Skin epidermis (tissue), 12 donors: ENCODE measurements around the gene RPP25L.
A peak's percentile ranks its signal among the peaks of the same experiment; 100 is the strongest.

Experiments used
- H3K27ac ChIP-seq, 21 experiments: fragments of 200-600 bp; sonication (generic) in 11 of 21; one replicate each; pipeline ENCODE4 v1.5.0; 2020; ENCODE audit warnings: mild to moderate bottlenecking in 3 of 21, inconsistent platforms in 2 of 21, moderate library complexity in 2 of 21
- H3K4me3 ChIP-seq, 7 experiments: fragments of 200-600 bp; sonication (generic) in 2 of 7; one replicate each; pipeline ENCODE4 v1.5.0; 2020; ENCODE audit warnings: inconsistent platforms in 2 of 7, mild to moderate bottlenecking in 2 of 7, moderate library complexity in 1 of 7

The RPP25L gene

DNA sequence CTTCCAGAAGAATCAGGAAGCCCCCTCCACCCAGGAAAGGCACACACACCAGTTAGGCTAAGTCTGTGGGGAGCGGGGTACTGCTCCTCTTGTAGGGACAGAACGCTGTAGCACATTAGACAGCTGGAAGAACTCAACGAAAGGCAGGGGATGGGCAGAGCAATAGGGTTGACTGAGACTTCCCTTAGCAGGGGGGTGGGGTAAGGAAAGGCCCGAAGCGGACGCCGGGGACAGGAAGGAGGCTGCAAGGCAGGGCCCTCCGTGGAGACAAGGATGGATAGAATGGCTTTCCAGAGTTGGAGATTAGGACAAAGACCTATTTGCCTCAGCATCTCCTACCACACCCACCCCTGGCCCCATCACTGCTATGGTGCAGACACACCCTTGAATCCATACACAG, 36.7 kb downstream of the RPP25L start:
- Histone ChIP-seq H3K27ac (no peak overlapping the region), H3K4me3 (no peak overlapping the region)

DNA sequence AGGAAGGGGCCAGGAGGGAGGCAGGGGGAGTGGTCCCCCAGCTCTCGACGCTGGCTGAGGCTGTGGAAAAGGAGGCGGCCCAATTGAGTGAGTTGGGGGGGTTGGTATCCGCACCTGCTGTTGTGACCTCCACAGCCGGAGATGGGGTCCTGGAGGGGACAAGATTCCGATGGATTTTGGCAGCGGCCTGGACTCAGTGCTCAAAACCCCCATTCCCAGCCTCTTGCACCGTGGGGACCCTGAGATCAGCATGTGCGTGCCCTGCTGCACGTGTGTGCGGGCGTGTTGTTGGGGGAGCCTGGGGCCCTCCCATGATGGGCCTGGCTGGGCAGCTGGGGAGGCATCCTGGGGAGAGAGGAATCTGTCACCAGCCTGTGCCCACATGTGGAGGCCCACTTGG, 37.3 kb downstream of the RPP25L start:
- H3K27ac ChIP-seq: no peak overlapping the region

DNA sequence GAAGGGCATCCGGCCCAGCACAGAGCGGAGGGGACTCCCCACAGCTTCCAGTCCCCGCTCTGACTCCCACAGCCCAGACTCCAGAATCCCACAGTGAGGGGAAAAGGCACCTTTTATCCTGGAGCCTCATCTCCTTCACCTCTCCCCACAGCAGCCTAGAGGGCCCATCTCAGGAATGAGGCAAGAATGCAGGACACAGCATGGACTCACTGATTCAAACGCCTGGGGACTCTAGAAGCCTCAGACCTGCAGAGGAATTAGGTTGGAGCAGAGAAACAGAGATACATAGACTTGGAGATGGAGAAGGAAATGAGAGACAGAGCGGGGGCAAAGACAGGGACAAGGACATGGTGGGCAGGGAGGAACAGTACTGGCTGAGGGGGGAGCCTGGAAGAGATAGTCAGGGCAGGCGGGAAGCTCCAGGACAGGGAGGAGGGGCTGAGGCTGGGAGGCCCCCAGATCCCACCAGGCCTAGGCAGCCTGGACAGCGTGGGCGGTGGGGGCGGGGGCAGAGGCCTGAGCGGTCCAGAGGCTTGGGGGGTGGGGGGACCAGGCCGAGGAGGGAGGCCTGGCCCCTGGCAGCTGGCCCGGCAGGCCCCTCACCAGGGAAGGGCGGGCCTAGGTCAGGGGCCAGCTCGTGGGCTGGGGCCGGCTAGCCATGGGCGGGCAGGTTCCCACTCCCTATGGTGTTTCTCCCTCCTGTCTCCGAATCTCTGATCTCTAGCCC, 38.1 kb downstream of the RPP25L start:
- H3K4me3 ChIP-seq: no peak overlapping the region
- no peak overlapping the region for H3K27ac ChIP-seq

More for the DNA sequence above, 37.3 kb downstream of the RPP25L start:
- H3K4me3 ChIP-seq: no peak overlapping the region

DNA sequence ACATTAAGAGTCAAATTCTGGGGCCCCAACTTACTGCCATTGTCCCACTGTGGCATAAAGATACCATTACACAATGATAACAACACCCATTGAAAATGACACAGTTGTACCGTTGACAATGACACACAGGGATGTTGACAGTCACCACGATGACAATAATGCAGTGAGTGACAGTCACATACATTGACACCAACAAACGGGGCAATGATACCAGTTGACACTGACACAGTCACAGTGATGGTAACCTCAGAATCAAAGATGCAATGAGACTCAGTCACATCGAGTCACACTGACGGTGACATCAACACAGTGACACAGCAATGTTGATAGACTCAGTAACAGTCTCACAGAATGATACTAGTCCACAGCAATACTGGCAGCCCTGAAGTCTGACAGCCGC, 39.3 kb downstream of the RPP25L start:
- no peak overlapping the region for H3K27ac ChIP-seq
- no peak overlapping the region for H3K4me3 ChIP-seq

DNA sequence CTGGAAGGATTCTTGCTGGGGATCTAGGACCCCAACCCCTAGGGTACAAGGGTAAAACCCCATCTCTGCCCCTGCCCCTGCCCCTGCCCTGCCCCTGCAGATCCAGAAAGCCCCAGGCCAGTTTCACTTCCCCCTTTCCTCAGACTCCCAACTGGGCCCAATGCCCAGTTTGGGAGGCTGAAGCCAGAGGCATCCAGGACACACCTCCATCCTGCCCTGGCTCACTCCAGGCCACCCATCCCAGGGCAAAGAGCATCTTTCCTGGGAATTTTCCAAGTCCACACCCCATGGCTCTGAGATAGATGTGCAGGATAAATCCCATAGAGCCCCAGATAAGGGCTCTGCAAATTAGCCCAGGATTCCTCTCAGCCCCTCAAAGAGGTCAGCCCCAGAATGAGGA, 39.8 kb downstream of the RPP25L start:
- H3K27ac ChIP-seq: no peak overlapping the region

DNA sequence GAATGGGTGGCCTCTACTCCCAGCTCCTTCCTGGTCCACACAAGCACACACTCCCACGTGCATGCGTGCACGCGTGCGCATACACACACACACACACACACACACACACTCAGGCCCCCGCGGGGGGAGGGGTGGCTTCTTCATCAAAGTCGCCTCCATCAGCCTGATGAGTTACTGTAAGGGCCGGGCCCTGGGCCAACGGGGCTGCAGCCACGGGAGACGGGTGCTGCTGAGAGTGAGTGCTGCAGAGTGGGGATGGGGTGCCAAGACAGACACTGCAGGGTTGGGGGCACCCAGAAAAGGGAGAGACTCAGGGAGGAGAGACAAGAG, 40.5 kb downstream of the RPP25L start:
- Histone ChIP-seq H3K27ac (no peak overlapping the region), H3K4me3 (no peak overlapping the region)

More for the DNA sequence above, 39.8 kb downstream of the RPP25L start:
- no peak overlapping the region for H3K4me3 ChIP-seq

DNA sequence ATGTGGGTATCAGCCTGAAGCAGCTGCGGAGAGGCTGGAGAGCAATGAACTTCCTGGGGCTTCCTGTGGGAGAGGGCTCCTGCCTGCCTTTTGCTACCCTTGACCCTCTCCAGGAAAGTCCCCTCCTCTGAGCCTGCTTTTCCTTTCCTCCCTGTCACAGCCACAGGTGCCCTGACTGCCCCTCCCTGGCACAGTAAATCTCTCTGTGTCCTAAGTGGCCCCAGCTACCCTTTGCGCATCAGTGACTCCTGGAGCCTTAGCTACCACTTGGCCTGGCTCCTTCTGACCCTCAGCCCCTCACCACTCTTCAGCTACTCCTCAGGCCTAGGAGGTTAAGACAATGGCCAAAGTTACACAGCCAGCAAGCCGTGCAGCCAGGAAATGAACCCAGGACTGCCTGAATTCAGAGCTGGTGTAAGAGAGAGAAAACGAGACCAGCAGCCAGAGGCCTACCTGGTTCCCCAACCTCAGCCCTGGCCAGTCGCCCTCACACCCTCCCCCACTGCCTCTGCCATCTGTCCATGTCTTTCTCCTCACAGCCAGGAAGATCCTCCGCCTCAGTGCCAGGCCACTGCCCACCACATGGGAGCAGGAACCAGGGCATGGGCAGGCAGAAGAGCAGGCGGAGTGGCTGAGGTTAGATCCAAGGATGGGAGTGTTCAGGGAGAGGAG, 41.0 kb downstream of the RPP25L start:
- Histone ChIP-seq H3K4me3 (no peak overlapping the region), H3K27ac (peak overlapping the region in 2 of 21 experiments; percentile 9 to 17)

DNA sequence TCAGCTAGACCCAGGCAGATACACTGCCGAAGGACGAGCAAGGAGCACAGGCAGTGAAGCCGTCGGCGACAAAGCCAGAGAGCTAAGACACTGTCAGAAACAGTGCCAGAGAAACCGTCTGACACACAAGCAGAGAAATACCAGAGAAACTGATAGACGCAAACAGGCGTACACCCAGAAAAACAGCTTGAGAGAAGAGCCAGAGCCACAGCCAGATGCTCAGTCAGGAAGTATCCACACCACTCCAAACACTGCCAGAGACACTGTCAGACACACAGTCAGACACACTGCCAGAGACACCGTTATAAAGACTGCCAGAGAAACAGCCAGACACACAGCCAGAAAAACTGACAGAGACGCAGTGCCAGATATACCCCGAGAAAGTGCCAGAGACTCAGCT, 41.5 kb downstream of the RPP25L start:
- H3K4me3 ChIP-seq: no peak overlapping the region
- H3K27ac ChIP-seq: peak overlapping the region in 2 of 21 experiments; percentile 9 to 17

DNA sequence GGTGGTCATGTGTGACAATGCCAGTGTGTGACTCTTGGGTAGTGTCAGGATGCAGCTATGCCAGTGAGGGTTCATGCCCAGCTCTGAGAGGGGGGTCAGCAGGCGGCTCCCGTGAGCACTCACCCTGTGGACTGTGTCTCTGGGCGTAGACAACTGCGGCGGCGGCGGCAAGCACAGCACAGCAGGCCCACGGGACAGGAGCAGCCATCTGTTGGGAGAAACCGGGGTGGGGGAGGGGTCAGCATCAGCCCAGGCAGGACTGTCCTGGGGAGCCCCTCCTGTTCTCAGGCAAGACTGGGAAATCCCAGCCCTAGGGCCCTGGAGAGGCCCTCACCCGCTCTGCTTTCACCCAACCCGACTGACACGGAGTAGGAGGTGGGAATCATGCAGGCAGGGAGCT, 43.1 kb downstream of the RPP25L start:
- no peak overlapping the region for H3K27ac ChIP-seq

DNA sequence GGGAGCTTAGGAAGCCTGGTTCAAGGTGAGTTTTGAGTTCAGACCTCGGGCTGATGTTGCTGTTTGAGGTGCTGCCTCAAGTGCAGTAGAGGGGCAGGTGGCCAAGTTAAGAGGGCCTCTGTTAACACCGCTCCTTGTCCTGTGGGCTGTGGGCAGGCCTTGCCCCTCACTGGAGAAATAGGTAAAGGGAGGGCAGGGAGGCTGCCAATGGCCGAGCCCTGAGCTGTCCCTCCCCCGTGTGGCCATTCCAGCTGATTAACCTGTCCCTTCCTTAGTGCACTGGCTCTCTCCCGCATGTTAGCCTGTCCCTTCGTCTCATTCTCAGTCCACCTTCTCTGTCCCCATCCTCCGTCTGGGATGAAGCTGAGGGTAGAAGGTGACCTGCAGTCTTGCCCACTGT, 43.8 kb downstream of the RPP25L start:
- Histone ChIP-seq H3K4me3 (no peak overlapping the region), H3K27ac (no peak overlapping the region)

More for the DNA sequence above, 43.1 kb downstream of the RPP25L start:
- no peak overlapping the region for H3K4me3 ChIP-seq

DNA sequence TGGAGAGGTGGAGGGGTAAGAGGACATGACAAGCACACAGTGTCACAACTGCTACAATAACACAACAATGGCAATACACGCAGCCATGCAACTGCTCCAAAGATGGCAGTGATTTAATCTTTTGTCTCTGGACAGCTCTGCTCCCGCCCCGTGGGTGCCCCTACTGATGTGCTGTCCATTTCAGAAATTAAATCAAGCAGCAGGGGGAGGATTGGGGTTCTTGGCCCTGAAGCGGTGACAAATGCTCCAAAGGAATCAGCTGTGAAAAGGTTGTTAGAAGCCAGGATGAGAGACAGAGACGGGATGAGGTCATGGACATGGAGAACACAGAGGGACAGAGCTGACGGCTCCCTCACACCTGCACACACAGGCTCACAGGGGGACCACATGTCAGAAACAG, 44.9 kb downstream of the RPP25L start:
- Histone ChIP-seq H3K4me3 (no peak overlapping the region), H3K27ac (no peak overlapping the region)

DNA sequence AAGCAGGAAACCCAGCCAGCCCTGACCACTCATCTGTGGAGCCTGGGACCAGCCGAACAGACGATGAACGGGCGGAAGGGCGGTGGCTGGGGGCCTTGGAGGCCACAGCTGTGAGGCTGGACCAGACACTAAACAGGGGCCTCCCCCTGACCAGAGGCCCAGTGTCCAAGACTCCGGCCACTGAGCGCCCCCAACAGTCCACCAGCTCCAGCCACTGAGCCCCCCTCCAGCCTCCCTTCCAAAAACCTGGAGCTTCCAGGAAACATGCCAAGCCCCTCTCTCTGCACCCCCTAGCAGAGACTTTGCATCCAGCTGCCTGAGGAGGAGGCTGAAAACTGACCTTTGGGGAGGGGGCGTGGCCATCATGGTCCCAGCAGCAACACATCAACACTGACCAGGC, 45.6 kb downstream of the RPP25L start:
- Histone ChIP-seq H3K4me3 (no peak overlapping the region), H3K27ac (no peak overlapping the region)

DNA sequence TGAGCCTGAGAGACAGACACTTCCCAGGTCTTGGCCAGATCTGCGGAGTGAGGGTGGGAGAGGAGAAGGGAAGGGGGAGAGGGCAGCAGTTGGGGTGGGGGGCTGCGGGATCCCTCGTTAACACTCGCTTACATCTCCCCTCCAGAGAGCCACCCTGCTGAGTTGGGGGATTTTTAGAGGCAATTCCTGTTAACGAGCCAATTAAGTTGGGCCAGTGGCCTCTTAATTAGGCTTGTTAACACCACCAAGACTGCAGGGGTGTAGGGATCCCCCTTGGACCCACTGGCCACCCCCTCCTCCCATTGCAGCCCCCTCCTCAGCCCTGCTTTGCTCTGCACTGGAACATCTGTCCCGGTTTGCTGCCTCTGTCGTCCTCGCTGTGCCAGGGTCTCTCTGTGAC, 46.0 kb downstream of the RPP25L start:
- Histone ChIP-seq H3K27ac (no peak overlapping the region), H3K4me3 (no peak overlapping the region)

DNA sequence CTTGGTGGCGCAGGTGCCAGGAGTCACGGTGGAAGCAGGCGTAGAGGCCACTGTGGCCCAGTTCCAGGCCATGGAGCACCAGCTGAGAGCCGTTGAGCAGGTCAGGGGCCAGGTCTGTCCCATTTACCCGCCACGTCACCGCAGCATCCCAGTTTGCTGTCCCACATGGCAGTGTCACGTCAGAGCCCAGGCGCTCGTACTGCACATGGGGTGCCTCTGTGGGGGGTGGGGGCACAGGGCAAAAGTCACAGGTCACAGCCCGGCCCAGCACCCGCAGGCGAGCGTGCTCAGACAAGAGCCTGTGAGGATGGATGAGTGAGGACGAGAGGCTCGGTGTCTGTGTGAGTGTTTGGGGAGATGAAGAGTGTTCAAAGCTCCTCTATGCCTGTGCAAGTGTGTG, 47.3 kb downstream of the RPP25L start:
- Histone ChIP-seq H3K4me3 (no peak overlapping the region), H3K27ac (no peak overlapping the region)

DNA sequence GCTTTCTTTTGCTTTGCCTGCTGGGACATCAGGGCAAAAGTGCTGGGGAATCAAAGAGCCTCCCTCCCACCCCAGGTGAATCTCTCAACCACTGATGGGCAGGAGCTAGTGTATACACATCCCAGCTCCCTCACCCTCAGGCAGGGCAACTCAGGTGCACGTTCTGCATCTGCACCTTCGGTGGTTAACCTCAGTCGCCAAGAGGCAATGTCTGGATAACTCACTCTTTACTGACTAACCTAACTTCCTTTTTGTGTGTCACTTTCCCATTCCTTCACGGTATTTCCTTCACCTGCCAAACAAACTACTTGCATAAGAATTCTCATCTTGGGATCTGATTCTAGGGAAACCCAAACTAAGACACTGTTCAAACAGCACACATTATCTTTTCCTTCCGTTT, 48.6 kb downstream of the RPP25L start:
- Histone ChIP-seq H3K4me3 (no peak overlapping the region), H3K27ac (no peak overlapping the region)

DNA sequence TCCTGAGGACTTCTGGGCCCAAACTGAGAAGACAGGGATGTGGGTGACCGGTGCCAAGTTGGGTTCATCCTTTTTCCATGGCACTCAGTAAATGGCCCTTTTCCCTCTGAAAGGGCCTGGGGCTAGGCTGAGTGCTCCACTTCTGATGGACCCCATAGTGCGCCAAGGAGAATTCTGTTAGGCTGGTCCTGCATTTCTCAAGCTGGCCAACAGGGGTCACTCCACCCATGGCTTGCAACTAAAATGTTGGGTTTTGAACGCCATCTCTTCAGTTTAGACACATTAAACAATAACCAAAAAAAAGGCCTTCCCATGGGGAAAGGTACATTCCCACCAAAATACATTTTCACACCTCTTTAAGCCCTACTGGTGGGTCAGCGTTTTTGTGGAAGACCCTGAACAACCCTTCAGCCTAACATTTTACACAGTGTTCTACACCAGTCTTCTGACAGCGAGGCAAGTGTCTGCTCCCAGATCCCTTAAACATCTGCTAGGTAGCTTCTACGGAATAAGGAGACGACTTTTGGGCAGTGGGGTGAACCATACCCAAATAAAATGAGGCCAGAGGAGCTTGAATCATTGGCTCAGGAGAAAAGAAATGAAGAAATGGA, 49.7 kb downstream of the RPP25L start:
- Histone ChIP-seq H3K4me3 (no peak overlapping the region), H3K27ac (no peak overlapping the region)

DNA sequence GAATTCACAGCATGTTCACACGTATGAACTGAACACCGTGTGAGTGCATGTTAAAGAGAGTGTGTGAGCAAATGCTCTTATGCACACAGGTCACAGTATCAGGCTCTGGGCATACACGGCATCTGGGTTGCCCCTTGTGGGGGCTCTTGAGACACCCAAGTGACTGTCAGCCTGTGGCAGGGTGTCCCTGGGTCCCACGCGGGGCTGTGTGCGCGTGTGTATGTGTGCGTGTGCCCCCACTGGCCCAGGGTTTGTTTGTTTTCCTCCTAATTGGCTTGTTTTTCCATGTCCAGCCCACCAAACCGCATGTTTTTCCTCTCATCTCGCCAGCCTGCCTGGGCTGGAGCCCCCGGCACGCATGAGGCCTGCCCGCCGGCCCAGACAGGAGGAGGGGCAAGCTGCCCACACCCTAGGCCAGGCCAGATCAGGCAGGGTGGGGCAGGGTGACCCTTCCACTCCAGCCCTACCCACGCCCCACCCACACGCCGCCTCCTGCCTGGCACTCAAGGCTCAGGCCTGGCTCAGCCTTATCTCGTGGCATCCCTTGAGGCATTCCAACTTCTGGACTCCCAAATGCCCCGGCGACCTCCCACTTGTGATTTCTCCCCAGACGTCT, 51.2 kb downstream of the RPP25L start:
- H3K27ac ChIP-seq: peak overlapping the region in 2 of 21 experiments; percentile 11 to 23

More for the DNA sequence above, 51.2 kb downstream of the RPP25L start:
- H3K4me3 ChIP-seq: no peak overlapping the region
